ENCODE results near the gene SLC25A39.

DNA sequence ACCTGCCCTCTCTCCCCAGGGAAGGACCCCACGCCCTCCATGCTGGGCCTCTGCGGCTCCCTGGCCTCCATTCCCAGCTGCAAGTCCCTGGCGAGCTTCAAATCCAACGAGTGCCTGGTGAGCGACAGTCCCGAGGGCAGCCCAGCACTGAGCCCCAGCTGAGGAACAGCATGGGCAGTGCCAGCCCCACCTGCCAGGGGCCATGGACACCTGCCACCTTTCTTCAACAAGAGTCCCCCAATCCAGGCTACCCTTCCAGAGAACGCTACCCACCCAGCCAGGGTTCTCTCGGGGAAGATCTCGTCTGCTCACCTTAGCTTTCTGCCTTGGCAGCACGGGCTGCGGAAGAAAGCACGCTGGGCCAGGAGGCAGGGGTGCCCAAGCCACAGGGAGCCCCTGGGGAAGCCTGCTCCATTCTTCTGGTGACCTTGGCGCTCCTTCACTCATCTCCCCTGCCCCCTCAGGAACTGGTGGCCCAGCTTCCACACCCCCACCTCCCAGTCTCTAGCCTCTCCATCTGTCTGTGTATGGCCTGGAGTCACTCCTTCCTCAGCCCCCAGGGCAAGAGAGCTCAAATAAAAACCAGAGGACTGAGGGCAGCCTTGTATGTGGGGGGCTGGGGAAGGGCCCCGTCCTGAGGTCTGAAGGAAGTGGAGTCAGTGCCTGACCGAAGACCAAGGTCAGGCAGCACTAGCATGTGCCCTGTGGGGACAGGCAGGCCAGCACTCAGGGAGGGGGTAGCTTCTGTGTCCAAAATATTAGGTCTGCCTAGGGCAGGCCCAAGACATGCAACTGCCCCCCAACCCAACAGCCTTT is 6.3 kb downstream of the SLC25A39 start:
- no peak for TF ChIP-seq EZH2 (IDR thresholded peaks at IDR 0.05; ENCODE audit: low read depth)
- TF ChIP-seq, protein P1, sequence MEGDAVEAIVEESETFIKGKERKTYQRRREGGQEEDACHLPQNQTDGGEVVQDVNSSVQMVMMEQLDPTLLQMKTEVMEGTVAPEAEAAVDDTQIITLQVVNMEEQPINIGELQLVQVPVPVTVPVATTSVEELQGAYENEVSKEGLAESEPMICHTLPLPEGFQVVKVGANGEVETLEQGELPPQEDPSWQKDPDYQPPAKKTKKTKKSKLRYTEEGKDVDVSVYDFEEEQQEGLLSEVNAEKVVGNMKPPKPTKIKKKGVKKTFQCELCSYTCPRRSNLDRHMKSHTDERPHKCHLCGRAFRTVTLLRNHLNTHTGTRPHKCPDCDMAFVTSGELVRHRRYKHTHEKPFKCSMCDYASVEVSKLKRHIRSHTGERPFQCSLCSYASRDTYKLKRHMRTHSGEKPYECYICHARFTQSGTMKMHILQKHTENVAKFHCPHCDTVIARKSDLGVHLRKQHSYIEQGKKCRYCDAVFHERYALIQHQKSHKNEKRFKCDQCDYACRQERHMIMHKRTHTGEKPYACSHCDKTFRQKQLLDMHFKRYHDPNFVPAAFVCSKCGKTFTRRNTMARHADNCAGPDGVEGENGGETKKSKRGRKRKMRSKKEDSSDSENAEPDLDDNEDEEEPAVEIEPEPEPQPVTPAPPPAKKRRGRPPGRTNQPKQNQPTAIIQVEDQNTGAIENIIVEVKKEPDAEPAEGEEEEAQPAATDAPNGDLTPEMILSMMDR (conservative IDR thresholded peaks at IDR 0.05) = no peak

Data from PC-9 (cell line).